AG04450 (cell line): ENCODE data around the gene SMAD6. TPM values are rescaled to one million over a fixed set of nuclear protein-coding genes. Genes with fewer than 3 reads are reported as not detected.
"Not testable (repeated sequence)": the region's sequence is repeated elsewhere in the genome, so short reads cannot be mapped to it uniquely, and the experiment has no call there.

Source experiments
- CTCF ChIA-PET: fragments of 300-600, 350-600 bp; formaldehyde crosslinking; extraction: SDS; loops from one replicate; lab custom pipeline; 2022; ENCODE audit warnings: antibody characterized with exemption, inconsistent platforms; lab: Charles Lee
- POLR2A ChIA-PET: fragments of 350-600 bp; formaldehyde crosslinking; extraction: SDS; loops from one replicate; lab custom pipeline; 2021; ENCODE audit warnings: antibody characterized with exemption, inconsistent platforms; lab: Yijun Ruan, JAX
- DNase-seq: peaks from one replicate; pipeline ENCODE4 v3.0.0-alpha.2; 2011; ENCODE audit warnings: low read depth, low spot score
- H3K27ac ChIP-seq: one replicate; pipeline ENCODE4 v1.5.1; 2012; ENCODE audit warnings: low read depth, low read length, control low read depth
- H3K27me3 ChIP-seq: one replicate; pipeline ENCODE4 v1.6.0; 2012; ENCODE audit warnings: low read length; ENCODE audit not compliant: control insufficient read depth, insufficient read depth
- H3K4me3 ChIP-seq: 2 replicates; pipeline ENCODE4 v1.5.1; 2011; ENCODE audit warnings: mild to moderate bottlenecking, low read depth, low read length, control low read depth
- H3K9me3 ChIP-seq: 2 replicates; pipeline ENCODE4 v1.5.1; 2012; ENCODE audit warnings: low read length; ENCODE audit not compliant: control insufficient read depth, insufficient read depth
- polyA plus RNA-seq: library from polyadenylated mRNA; depleted of rRNA; stranded (reverse); fragments of >200 nt; gene quantifications from 2 replicates; pipeline ENCODE4 v1.2.3, GENCODE V29; 2011
- TF ChIP-seq, protein P1 (sequence below): IDR thresholded peaks from 2 replicates; pipeline ENCODE4 v1.5.1; 2011; ENCODE audit warnings: low read depth, low read length, control low read depth, inconsistent platforms

Gene SMAD6
- polyA plus RNA-seq, 1 experiment, result 1.8 TPM

DNA sequence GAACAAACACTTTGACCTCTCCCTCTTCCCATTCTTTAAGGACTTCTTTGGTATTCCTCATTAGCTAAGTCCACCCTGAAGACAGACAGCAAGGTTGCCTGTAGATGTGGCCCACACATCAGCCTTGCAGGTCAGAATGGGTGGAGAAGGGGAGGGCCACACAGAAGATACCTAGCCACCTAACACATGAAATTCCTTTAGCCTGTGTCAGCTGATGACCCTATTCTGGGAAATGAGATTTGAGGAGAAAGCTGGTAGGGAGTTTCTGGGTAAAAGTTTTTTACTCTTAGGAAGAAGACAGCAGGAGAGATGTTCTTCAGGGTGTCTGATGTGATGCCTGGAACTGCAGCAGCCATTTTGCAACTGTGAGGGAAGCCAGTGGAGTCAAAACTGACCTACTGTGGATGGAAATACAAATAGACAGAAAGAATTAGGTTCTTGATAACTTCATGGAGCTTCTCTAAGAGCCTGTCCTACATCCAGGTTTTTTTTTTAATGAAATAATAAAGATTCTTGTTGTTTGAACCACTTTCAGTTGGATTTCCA, 17.8 kb upstream of the SMAD6 start:
- peaks cover 12% of the 10 kb centered on the region for H3K9me3 ChIP-seq
- no peak overlapping the region for H3K27ac ChIP-seq
- ChIA-PET CTCF (interaction anchor here (1.1 to 2.3 kb wide), 3 partner anchors 15 to 168 kb away, joined by 3 to 11 read pairs (median 4); no protein-coding TSS in a partner anchor), POLR2A (interaction anchor here (0.8 kb wide), 1 partner anchor 15 kb away, joined by 3 read pairs; no protein-coding TSS in a partner anchor)
- no peak for DNase-seq
- TF ChIP-seq, protein P1, sequence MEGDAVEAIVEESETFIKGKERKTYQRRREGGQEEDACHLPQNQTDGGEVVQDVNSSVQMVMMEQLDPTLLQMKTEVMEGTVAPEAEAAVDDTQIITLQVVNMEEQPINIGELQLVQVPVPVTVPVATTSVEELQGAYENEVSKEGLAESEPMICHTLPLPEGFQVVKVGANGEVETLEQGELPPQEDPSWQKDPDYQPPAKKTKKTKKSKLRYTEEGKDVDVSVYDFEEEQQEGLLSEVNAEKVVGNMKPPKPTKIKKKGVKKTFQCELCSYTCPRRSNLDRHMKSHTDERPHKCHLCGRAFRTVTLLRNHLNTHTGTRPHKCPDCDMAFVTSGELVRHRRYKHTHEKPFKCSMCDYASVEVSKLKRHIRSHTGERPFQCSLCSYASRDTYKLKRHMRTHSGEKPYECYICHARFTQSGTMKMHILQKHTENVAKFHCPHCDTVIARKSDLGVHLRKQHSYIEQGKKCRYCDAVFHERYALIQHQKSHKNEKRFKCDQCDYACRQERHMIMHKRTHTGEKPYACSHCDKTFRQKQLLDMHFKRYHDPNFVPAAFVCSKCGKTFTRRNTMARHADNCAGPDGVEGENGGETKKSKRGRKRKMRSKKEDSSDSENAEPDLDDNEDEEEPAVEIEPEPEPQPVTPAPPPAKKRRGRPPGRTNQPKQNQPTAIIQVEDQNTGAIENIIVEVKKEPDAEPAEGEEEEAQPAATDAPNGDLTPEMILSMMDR, result no peak
- no peak overlapping the region for H3K4me3 ChIP-seq
- H3K27me3 ChIP-seq, result no peaks in the 10 kb centered on the region

DNA sequence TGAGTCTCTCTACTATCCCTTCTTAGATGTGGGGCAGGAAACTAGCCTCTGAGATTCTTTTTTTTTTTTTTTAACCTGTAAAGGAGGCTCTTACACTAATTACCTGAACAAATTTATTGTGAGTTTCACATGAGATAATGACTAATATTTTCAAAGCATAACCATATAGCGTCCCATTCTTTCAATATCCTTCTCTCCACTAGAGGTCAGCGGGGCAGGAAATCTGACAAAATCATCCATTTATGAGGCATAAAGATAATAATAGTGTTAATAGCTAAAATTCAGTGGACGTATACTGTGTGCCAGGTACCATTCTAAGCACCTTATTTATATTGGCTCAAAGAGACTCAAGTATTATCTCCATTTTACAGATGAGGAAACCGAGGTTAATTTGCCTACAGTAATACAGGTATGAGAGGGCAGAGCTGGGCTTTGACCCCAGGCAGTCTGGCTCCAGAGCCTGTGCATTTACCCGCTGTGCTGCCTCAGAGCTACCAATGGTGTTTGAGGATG, 16.3 kb upstream of the SMAD6 start:
- no peak overlapping the region for H3K27ac ChIP-seq
- no peaks in the 10 kb centered on the region for H3K27me3 ChIP-seq
- no peak overlapping the region for H3K4me3 ChIP-seq
- CTCF ChIA-PET, result interaction anchor here (0.9 to 2.3 kb wide), 2 partner anchors 13 to 34 kb away, joined by 4 to 11 read pairs; no protein-coding TSS in a partner anchor
- DNase-seq, result no peak
- peaks cover 12% of the 10 kb centered on the region for H3K9me3 ChIP-seq
- POLR2A ChIA-PET, result interaction anchor here (0.6 to 0.7 kb wide), 2 partner anchors 30 to 100 kb away, joined by 3 to 8 read pairs; no protein-coding TSS in a partner anchor
- TF ChIP-seq, protein P1, result peak; percentile 50

DNA sequence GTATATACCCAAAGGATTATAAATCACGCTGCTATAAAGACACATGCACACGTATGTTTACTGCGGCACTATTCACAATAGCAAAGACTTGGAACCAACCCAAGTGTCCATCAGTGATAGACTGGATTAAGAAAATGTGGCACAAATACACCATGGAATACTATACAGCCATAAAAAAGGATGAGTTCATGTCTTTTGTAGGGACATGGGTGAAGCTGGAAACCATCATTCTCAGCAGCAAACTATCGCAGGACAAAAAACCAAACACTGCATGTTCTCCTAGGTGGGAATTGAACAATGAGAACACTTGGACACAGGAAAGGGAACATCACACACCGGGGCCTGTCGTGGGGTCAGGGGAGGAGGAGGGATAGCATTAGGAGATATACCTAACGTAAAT, 11.1 kb upstream of the SMAD6 start:
- CTCF ChIA-PET, H3K27ac ChIP-seq, DNase-seq, H3K4me3 ChIP-seq, POLR2A ChIA-PET, H3K9me3 ChIP-seq, H3K27me3 ChIP-seq: not testable (repeated sequence)

DNA sequence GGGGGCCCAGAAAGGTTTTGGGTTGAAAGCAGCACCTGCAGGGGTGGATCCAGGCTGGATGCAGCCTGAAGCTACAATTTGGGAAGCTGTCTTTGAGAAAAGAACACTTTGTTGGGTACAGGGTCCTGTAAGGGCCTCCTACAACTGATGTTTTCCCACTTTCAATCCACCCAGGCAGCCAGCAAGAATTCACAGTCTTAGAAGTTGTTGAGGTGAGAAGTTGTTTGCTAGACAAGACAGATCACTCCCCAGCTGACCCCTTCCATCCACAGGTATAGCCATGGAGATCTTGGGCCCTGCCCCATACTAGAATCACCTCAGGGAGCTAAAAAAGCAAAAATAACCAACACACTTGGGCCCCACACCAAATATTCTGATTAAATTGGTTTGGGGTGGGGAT, 10.3 kb upstream of the SMAD6 start:
- CTCF ChIA-PET, result no interaction called here
- Histone ChIP-seq H3K27ac (no peak overlapping the region), H3K9me3 (no peaks in the 10 kb centered on the region), H3K4me3 (no peak overlapping the region), H3K27me3 (no peaks in the 10 kb centered on the region)
- TF ChIP-seq, protein P1, result no peak
- no peak for DNase-seq
- POLR2A ChIA-PET, result no interaction called here

DNA sequence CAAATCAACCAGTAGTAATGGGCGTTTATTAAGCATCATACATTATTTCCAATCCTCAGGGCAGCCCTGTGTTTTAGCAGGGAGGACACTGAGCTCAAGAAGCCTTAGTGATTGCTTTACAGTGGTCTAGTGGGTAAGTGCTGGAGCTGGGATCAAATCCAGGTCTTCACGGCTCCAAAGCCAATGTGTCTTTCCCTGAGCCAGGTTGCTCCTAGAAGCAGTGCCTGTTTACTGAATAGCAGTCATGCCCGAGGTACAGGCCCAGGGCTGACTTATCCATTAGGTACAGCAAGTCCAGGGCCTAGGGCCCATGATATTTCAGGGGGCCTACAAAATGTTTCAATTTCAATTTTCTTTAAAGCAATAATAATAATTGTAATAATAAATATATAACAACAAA, 9.6 kb upstream of the SMAD6 start:
- POLR2A ChIA-PET, result no interaction called here
- Histone ChIP-seq H3K27me3 (no peaks in the 10 kb centered on the region), H3K4me3 (no peak overlapping the region), H3K27ac (no peak overlapping the region), H3K9me3 (no peaks in the 10 kb centered on the region)
- CTCF ChIA-PET, result no interaction called here
- no peak for DNase-seq
- TF ChIP-seq, protein P1, result no peak
